ENCODE measurements around the gene OAS2.

OAS2 gene

DNA sequence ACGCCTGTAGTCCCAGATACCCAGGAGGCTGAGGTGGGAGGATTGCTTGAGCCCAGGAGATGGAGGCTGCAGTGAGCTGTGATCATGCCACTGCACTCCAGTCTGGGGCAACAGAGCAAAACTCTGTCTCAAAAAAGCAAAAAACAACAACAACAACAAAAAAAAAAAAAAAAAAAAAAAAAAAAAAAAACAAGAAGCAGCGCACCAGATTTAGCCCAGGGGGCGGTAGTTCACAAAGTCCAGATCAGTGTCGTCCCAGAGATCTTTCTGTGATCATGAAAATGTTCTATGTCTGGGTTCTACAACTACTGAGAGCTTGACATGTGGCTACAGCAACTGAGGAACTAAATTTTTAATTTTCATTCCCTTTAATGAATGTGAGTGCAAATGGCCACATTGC is 27.4 kb downstream of the OAS2 start:
- in situ Hi-C loops (cut with MboI; ENCODE audit: low sequenced_read_pairs, unreplicated experiment): no loop called here
- TF ChIP-seq, protein P1, sequence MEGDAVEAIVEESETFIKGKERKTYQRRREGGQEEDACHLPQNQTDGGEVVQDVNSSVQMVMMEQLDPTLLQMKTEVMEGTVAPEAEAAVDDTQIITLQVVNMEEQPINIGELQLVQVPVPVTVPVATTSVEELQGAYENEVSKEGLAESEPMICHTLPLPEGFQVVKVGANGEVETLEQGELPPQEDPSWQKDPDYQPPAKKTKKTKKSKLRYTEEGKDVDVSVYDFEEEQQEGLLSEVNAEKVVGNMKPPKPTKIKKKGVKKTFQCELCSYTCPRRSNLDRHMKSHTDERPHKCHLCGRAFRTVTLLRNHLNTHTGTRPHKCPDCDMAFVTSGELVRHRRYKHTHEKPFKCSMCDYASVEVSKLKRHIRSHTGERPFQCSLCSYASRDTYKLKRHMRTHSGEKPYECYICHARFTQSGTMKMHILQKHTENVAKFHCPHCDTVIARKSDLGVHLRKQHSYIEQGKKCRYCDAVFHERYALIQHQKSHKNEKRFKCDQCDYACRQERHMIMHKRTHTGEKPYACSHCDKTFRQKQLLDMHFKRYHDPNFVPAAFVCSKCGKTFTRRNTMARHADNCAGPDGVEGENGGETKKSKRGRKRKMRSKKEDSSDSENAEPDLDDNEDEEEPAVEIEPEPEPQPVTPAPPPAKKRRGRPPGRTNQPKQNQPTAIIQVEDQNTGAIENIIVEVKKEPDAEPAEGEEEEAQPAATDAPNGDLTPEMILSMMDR (IDR thresholded peaks at IDR 0.05; ENCODE audit: borderline replicate concordance, control extremely low read depth, extremely low read depth, insufficient read depth, missing control alignments): no peak
- no peak for DNase-seq (ENCODE audit: low spot score)

DNA sequence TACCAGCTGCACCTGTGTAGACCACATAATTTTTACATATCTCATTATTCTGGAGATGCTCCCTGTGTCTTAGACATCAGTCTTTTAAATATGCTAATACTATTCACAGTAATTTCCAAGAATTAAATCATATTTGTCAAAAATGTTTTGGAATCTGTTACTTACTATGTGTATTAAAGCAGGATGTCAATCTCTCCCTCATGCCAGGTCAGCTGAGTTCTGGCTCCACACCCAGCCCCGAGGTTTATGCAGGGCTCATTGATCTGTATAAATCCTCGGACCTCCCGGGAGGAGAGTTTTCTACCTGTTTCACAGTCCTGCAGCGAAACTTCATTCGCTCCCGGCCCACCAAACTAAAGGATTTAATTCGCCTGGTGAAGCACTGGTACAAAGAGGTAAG is 27.9 kb downstream of the OAS2 start:
- TF ChIP-seq, protein P1 (IDR thresholded peaks at IDR 0.05; ENCODE audit: borderline replicate concordance, control extremely low read depth, extremely low read depth, insufficient read depth, missing control alignments): no peak
- DNase-seq (ENCODE audit: low spot score): no peak
- in situ Hi-C loops (cut with MboI; ENCODE audit: low sequenced_read_pairs, unreplicated experiment): no loop called here

DNA sequence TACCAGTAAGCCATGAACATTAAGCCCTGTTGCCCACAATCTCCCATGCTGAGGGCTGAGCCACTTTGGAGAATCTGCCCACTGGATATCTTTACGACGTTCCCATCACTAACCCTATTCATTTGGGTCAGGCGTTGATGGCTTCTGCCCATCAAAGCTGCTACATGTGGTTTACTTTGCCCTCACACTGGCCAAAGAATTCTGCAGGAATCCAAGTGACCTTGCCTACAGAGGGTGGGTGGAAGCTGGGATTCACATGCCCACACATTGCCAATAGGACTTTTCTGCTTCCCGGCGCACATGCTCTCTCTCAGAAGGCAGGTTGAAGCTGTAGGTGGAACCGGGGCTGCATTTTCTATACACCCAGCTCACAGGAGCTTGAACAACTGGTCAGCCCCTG is 28.3 kb downstream of the OAS2 start:
- in situ Hi-C loops (cut with MboI; ENCODE audit: low sequenced_read_pairs, unreplicated experiment): no loop called here
- TF ChIP-seq, protein P1 (IDR thresholded peaks at IDR 0.05; ENCODE audit: borderline replicate concordance, control extremely low read depth, extremely low read depth, insufficient read depth, missing control alignments): no peak

DNA sequence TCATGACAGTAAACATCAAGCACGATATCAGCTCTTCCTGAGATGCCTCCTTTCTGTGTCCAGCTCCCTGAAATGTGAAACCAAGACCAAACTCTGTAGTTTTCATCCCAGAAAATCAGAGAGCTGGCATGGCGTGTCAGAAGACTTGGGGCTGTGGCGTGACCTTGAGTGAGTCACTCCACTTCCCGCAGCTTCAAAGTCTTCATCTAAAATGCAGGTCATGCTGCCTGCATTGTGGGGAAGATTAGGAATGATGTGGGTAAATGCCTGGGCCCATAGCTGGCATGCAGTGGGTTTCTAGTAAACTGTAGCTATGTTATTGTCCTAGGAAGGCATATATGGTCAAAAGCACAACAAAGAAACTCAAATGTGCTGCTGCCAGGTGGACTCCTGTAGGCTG is 28.8 kb downstream of the OAS2 start:
- TF ChIP-seq, protein P1 (IDR thresholded peaks at IDR 0.05; ENCODE audit: borderline replicate concordance, control extremely low read depth, extremely low read depth, insufficient read depth, missing control alignments): no peak
- in situ Hi-C loops (cut with MboI; ENCODE audit: low sequenced_read_pairs, unreplicated experiment): no loop called here
- no peak for DNase-seq (ENCODE audit: low spot score)

More for the DNA sequence above, 28.3 kb downstream of the OAS2 start:
- DNase-seq (ENCODE audit: low spot score): no peak

DNA sequence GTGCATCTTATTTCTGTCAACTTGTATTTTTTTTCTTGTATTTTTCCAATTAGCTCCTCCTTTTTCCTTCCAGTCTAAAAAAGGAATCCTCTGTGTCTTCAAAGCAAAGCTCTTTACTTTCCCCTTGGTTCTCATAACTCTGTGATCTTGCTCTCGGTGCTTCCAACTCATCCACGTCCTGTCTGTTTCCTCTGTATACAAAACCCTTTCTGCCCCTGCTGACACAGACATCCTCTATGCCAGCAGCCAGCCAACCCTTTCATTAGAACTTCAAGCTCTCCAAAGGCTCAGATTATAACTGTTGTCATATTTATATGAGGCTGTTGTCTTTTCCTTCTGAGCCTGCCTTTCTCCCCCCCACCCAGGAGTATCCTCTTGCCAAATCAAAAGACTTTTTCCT is 32.4 kb downstream of the OAS2 start:
- in situ Hi-C loops (cut with MboI; ENCODE audit: low sequenced_read_pairs, unreplicated experiment): no loop called here
- TF ChIP-seq, protein P1 (IDR thresholded peaks at IDR 0.05; ENCODE audit: borderline replicate concordance, control extremely low read depth, extremely low read depth, insufficient read depth, missing control alignments): no peak
- DNase-seq (ENCODE audit: low spot score): no peak

DNA sequence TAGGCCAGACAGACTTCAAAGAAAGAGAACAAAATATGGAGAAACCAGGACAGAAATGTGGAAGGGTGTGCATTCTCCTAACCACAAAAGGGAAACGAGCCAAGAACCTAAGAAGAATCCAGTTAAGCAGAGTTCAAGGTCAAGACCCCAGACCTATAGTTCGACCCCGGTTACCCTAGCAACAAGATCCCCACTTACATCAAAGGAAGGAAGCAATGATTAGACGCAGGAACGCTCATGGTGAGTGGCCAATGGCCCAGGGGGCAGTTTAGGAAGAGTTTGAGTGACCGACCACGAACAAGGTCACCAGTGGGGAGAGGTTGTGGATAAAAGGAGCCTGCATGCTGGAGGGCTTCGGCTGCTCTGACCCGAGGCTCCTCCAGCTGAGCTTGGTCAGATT is 36.2 kb downstream of the OAS2 start:
- no peak for DNase-seq (ENCODE audit: low spot score)
- TF ChIP-seq, protein P1 (IDR thresholded peaks at IDR 0.05; ENCODE audit: borderline replicate concordance, control extremely low read depth, extremely low read depth, insufficient read depth, missing control alignments): no peak
- in situ Hi-C loops (cut with MboI; ENCODE audit: low sequenced_read_pairs, unreplicated experiment): no loop called here

DNA sequence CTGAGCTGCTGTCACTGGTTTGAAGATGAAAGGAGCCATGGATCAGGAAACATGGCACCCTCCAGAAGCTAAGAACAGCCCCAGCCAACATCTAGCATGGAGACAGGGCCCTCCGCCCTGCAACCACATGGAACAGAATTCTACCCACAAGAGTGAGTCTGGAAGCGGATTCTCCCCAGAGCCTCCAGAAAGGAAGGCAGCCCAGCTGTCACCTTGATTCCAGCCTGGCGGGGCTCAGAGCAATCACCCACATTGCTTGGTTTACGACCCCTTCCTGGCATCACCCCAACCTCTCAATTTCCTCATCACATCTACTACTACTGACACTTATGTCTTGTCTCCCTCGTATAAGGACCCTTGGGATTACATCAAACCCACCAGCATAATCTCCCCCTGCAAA is 38.5 kb downstream of the OAS2 start:
- TF ChIP-seq, protein P1 (IDR thresholded peaks at IDR 0.05; ENCODE audit: borderline replicate concordance, control extremely low read depth, extremely low read depth, insufficient read depth, missing control alignments): no peak
- no peak for DNase-seq (ENCODE audit: low spot score)
- in situ Hi-C loops (cut with MboI; ENCODE audit: low sequenced_read_pairs, unreplicated experiment): no loop called here

Data from GM13976 (cell line).